ENCODE measurements around the gene FLII. TPM values are rescaled to one million over a fixed set of nuclear protein-coding genes. Genes with fewer than 3 reads are reported as not detected.

Gene FLII
- total RNA-seq, 4 donors from 2014 or later: 311 to 538 (median 419) TPM

GRCh38 chr17:18226284-18226945 is 32.1 kb downstream of the FLII start:
- Histone ChIP-seq H3K27me3 (no peaks in the 10 kb centered on the region), H3K27ac (peak overlapping the region in 1 of 4 donors; percentile 75), H3K9me3 (no peaks in the 10 kb centered on the region), H3K4me1 (peaks cover 3 to 18% (median 11%) of the 10 kb centered on the region in 4 donors), H3K36me3 (no peaks in the 10 kb centered on the region), H3K4me3 (peak overlapping the region; percentile 51 to 81 (median 72))
- TF ChIP-seq POLR2A (IDR thresholded peaks at IDR 0.05) (no peak), CTCF (IDR thresholded peaks at IDR 0.05) (no peak)
- DNase-seq: peak in 1 of 3 donors; percentile 45

- Histone ChIP-seq H3K27ac (peak overlapping the region in 2 of 4 donors; percentile 65 to 75), H3K4me1 (peaks cover 3 to 18% (median 11%) of the 10 kb centered on the region in 4 donors), H3K27me3 (no peaks in the 10 kb centered on the region), H3K36me3 (no peaks in the 10 kb centered on the region), H3K9me3 (no peaks in the 10 kb centered on the region), H3K4me3 (peak overlapping the region; percentile 51 to 81 (median 72))
- TF ChIP-seq CTCF (IDR thresholded peaks at IDR 0.05): no peak
- TF ChIP-seq POLR2A (IDR thresholded peaks at IDR 0.05): no peak
- no peak for DNase-seq
Observed at GRCh38 chr17:18225642-18226283, 32.8 kb downstream of the FLII start.

- H3K27me3 ChIP-seq: no peaks in the 10 kb centered on the region
- peaks cover 3 to 18% (median 11%) of the 10 kb centered on the region in 4 donors for H3K4me1 ChIP-seq
- no peak for TF ChIP-seq POLR2A (IDR thresholded peaks at IDR 0.05)
- TF ChIP-seq CTCF (IDR thresholded peaks at IDR 0.05): no peak
- no peaks in the 10 kb centered on the region for H3K36me3 ChIP-seq
- H3K9me3 ChIP-seq: no peaks in the 10 kb centered on the region
- peak within 1 kb of the TSS; percentile 51 to 81 (median 72) for H3K4me3 ChIP-seq
- peak; percentile 96 to 98 (median 97) for DNase-seq
- peak within 1 kb of the TSS; percentile 18 to 75 (median 48) for H3K27ac ChIP-seq
Observed at GRCh38 chr17:18225121-18225641, 33.4 kb downstream of the FLII start, which contains the start of gene LLGL1. LLGL1 (plus strand) TSS chr17:18225635; CDS start chr17:18225683, 48 bp downstream.

- H3K36me3 ChIP-seq: no peaks in the 10 kb centered on the region
- no peaks in the 10 kb centered on the region for H3K9me3 ChIP-seq
- H3K4me3 ChIP-seq: peak overlapping the region in 3 of 4 donors; percentile 33 to 47 (median 40)
- no peak for TF ChIP-seq CTCF (IDR thresholded peaks at IDR 0.05)
- TF ChIP-seq POLR2A (IDR thresholded peaks at IDR 0.05): no peak
- no peaks in the 10 kb centered on the region for H3K27me3 ChIP-seq
- H3K4me1 ChIP-seq: peaks cover 3 to 18% (median 11%) of the 10 kb centered on the region in 4 donors
- no peak for DNase-seq
- peak overlapping the region; percentile 18 to 58 (median 30) for H3K27ac ChIP-seq
Observed at GRCh38 chr17:18224387-18225120, 34.0 kb downstream of the FLII start.

- no peaks in the 10 kb centered on the region for H3K9me3 ChIP-seq
- no peak overlapping the region for H3K4me3 ChIP-seq
- peak overlapping the region in 2 of 4 donors; percentile 28 to 31 for H3K27ac ChIP-seq
- H3K4me1 ChIP-seq: peaks cover 3 to 22% (median 11%) of the 10 kb centered on the region in 4 donors
- DNase-seq: no peak
- no peaks in the 10 kb centered on the region for H3K36me3 ChIP-seq
- no peak for TF ChIP-seq POLR2A (IDR thresholded peaks at IDR 0.05)
- H3K27me3 ChIP-seq: no peaks in the 10 kb centered on the region
Observed at GRCh38 chr17:18224053-18224386, 34.5 kb downstream of the FLII start.
